HepG2 (cell line): ENCODE measurements around the gene SETD1B. TPM values are rescaled to one million over a fixed set of nuclear protein-coding genes. Genes with fewer than 3 reads are reported as not detected.

Experiments
- AFF4 ChIP-seq: sonication (generic); formaldehyde crosslinking; IDR thresholded peaks from 2 replicates; pipeline ENCODE4 v1.4.0; 2020; ENCODE audit warnings: missing genetic modification reagents
- CBFB ChIP-seq: sonication (generic); formaldehyde crosslinking; IDR thresholded peaks from 2 replicates; pipeline ENCODE4 v1.4.0; 2020; ENCODE audit warnings: missing genetic modification reagents
- HDAC6 ChIP-seq: fragments of 200-600 bp; sonication (generic); IDR thresholded peaks from 2 replicates; pipeline ENCODE4 v1.7.0; 2017; ENCODE audit warnings: mild to moderate bottlenecking, antibody characterized with exemption, low read length, low read depth
- HNRNPLL ChIP-seq: fragments of 200-400 bp; formaldehyde crosslinking; IDR thresholded peaks from 2 replicates; pipeline ENCODE4 v1.6.1; 2017; ENCODE audit warnings: mild to moderate bottlenecking, low read depth, low read length; ENCODE audit not compliant: poor library complexity, severe bottlenecking
- IRF1 ChIP-seq: sonication (generic); formaldehyde crosslinking; IDR thresholded peaks from 2 replicates; pipeline ENCODE4 v1.4.0; 2020; ENCODE audit warnings: low read depth, mild to moderate bottlenecking, missing genetic modification reagents
- MAZ ChIP-seq, 2 experiments: sonication (generic) in 1 of 2; formaldehyde crosslinking in 1 of 2; IDR thresholded peaks; 2 replicates each; pipeline versions ENCODE4 v1.5.0 to v1.6.1; 2012 to 2020; ENCODE audit warnings: low read depth in 2 of 2, mild to moderate bottlenecking in 2 of 2, borderline replicate concordance in 1 of 2, improper control_type of control experiment in 1 of 2, low read length in 1 of 2, missing genetic modification reagents in 1 of 2, moderate library complexity in 1 of 2
- MLX ChIP-seq: IDR thresholded peaks from 2 replicates; pipeline ENCODE4 v1.6.1; 2016
- NCOR1 ChIP-seq: fragments of 200-600 bp; sonication (generic); IDR thresholded peaks from 2 replicates; pipeline ENCODE4 v1.7.0; 2017; ENCODE audit warnings: antibody characterized with exemption, low read length, borderline replicate concordance
- PREB ChIP-seq: sonication (generic); formaldehyde crosslinking; IDR thresholded peaks from 2 replicates; pipeline ENCODE4 v1.4.0; 2020; ENCODE audit warnings: missing genetic modification reagents
- SKIL ChIP-seq: sonication (generic); formaldehyde crosslinking; IDR thresholded peaks from 2 replicates; pipeline ENCODE4 v1.8.0; 2022; ENCODE audit warnings: missing genetic modification reagents, mild to moderate bottlenecking, moderate library complexity, borderline replicate concordance
- TEAD3 ChIP-seq: optimal IDR thresholded peaks from 2 replicates; pipeline ENCODE3; 2016; ENCODE audit warnings: borderline replicate concordance
- THAP11 ChIP-seq: IDR thresholded peaks from 2 replicates; pipeline ENCODE4 v1.6.1; 2016; ENCODE audit warnings: missing biosample characterization, missing genetic modification reagents
- YEATS4 ChIP-seq: sonication (generic); formaldehyde crosslinking; IDR thresholded peaks from 2 replicates; pipeline ENCODE4 v1.4.0; 2020; ENCODE audit warnings: missing genetic modification reagents, borderline replicate concordance
- ZNF224 ChIP-seq: sonication (generic); formaldehyde crosslinking; IDR thresholded peaks from 2 replicates; pipeline ENCODE4 v1.5.0; 2020; ENCODE audit warnings: mild to moderate bottlenecking, missing genetic modification reagents
- ZNF362 ChIP-seq: sonication (generic); formaldehyde crosslinking; IDR thresholded peaks from 2 replicates; pipeline ENCODE4 v1.4.0; 2020; ENCODE audit warnings: missing genetic modification reagents, mild to moderate bottlenecking, borderline replicate concordance
- ZNF644 ChIP-seq: IDR thresholded peaks from 2 replicates; pipeline ENCODE4 v1.6.1; 2016; ENCODE audit warnings: low read depth
- ZNF747 ChIP-seq: sonication (generic); formaldehyde crosslinking; IDR thresholded peaks from 2 replicates; pipeline ENCODE4 v1.8.1; 2023; ENCODE audit warnings: missing genetic modification reagents, mild to moderate bottlenecking, borderline replicate concordance
- polyA plus RNA-seq, 8 experiments: library from polyadenylated mRNA; depleted of rRNA in 3 of 8; stranded (reverse) in 7 of 8; unstranded in 1 of 8; fragments of >200 nt; fragmentation: Illumina TruSeq in 4 of 8; extraction: Trizol in 4 of 8; gene quantifications; 2 replicates each; pipeline versions ENCODE4 v1.2.1 to v1.2.3, GENCODE V29; 2011 to 2016; ENCODE audit warnings: low read depth in 4 of 8, missing spikeins in 1 of 8, mixed read lengths in 1 of 8; ENCODE audit not compliant: insufficient read depth in 1 of 8
- total RNA-seq, 5 experiments: library from RNA; depleted of rRNA; stranded (reverse); fragments of >200 nt; fragmentation: Illumina TruSeq; extraction: Trizol; gene quantifications; 2 replicates each; pipeline ENCODE4 v1.2.3, GENCODE V29; 2016; ENCODE audit warnings: low read depth in 1 of 5

Gene SETD1B
- total and polyA plus RNA-seq, 2 of the 13 experiments (the other 11 are each of a cell fraction or from before 2014, with no cell fraction given): 1.1 to 1.4 TPM

GRCh38 chr12:121858662-121859572, 55.1 kb downstream of the SETD1B start, which contains the start of gene HPD (continued):
- no peak for TF ChIP-seq MAZ (IDR thresholded peaks at IDR 0.05; ENCODE audit: borderline replicate concordance, low read depth, low read length)
- TF ChIP-seq MAZ (CRISPR knock-in tag; IDR thresholded peaks at IDR 0.05; ENCODE audit: low read depth): peak; percentile 45; the same call in 1 of the 2 replicates
- 0 out of 2 replicates have a peak, but pooled peaks have one; percentile 88 for TF ChIP-seq ZNF224 (CRISPR knock-in tag)
- no peak for TF ChIP-seq ZNF362
- TF ChIP-seq MLX: 0 out of 2 replicates have a peak, but pooled peaks have one; percentile 17
- TF ChIP-seq HDAC6: no peak; the same call in 1 of the 2 replicates
- TF ChIP-seq NCOR1: peak; percentile 81
- TF ChIP-seq SKIL (CRISPR knock-in tag): 0 out of 2 replicates have a peak, but pooled peaks have one; percentile 3
- no peak for TF ChIP-seq IRF1
- no peak for TF ChIP-seq HNRNPLL
- peak; percentile 55; the same call in 1 of the 2 replicates for TF ChIP-seq THAP11 (CRISPR knock-in tag)
- TF ChIP-seq CBFB: no peak
- no peak for TF ChIP-seq ZNF747
- TF ChIP-seq AFF4 (CRISPR knock-in tag): peak; percentile 62; the same call in 1 of the 2 replicates
- TF ChIP-seq YEATS4: peak; percentile 75
- peak; percentile 82 for TF ChIP-seq TEAD3 (CRISPR knock-in tag)
- peak; percentile 66; the same call in 1 of the 2 replicates for TF ChIP-seq ZNF644
- TF ChIP-seq PREB (CRISPR knock-in tag): 0 out of 2 replicates have a peak, but pooled peaks have one; percentile 37
